ENCODE results near the gene C11orf98.
"Not testable (repeated sequence)": the region's sequence is repeated elsewhere in the genome, so short reads cannot be mapped to it uniquely, and the experiment has no call there.

The C11orf98 gene

DNA sequence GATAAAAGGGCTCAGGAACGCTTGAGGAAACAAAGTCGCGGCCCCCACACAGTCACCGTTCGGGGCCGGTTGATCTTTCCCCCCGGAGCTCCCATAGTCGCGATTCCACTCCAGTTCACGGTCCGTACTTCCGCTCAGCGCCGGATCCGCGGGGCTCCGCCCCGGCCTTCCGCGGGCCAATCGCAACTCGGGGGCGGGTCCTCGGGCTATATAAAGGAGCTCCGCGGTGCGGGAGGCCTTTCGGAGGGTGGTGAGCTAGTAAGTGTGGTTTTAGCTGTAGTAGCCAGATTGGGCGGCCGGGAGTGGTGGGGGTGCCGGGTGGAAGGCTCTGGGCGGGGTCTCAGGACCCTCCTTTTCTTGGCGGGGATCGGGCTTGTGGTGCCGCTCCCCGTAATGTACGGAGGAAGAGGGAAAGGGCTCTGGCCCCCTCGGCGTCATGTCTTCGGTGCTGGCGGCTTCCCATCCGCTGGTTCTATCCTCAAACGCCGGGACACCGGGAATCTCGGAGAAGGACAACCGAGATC is at the start of gene C11orf98, which contains the start of gene CSKMT:
Gene C11orf98 (minus strand): TSS at position 136 of the 524 bp plus-strand sequence. CDS start 41 bp downstream, at position 95.
Gene CSKMT (plus strand): TSS at position 238 of the 524 bp plus-strand sequence. CDS start 568 bp downstream, outside the sequence.
- DNase-seq: peak; percentile 92

- no peak for DNase-seq
These were observed 48.3 kb upstream of the C11orf98 start for GRCh38 chr11:62713343-62713742.

DNA sequence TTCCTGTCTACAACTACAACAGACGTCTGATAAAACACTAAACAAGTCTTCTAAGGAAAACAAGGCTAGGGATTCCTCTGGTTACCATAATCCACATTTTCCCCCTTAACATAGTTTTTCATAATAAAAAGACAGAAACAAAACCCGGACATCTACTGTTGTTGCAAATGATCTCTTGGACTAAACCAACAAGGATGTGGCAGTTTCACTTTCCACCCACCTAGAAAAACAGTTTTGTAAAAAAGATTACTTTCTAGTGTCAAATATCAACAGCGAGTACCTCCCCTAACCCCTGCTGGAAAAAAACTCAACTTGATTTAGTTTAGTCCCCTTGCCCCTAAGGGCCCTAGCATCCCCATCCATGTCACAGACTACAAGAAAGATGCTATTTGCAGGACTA is 47.9 kb upstream of the C11orf98 start:
- no peak for DNase-seq

GRCh38 chr11:62712276-62712812 is 47.3 kb upstream of the C11orf98 start:
- DNase-seq: no peak

DNA sequence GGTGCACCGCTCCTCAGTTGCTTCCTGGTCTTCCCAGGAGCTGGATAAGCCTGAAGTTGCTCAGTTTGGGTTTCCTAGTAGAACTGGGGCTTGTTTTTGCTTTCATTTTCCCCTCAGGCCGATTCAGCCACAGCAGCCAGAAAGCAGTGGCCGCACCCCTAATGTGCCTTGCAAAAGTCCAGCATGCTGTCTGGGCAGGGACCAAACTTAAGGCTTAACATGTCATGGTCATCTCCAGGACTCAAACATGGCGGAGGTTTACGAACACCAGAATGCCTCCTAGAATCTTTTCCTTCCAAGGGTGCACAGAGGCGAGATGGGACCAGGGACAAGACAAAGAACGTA is 45.0 kb upstream of the C11orf98 start:
- DNase-seq: no peak

DNA sequence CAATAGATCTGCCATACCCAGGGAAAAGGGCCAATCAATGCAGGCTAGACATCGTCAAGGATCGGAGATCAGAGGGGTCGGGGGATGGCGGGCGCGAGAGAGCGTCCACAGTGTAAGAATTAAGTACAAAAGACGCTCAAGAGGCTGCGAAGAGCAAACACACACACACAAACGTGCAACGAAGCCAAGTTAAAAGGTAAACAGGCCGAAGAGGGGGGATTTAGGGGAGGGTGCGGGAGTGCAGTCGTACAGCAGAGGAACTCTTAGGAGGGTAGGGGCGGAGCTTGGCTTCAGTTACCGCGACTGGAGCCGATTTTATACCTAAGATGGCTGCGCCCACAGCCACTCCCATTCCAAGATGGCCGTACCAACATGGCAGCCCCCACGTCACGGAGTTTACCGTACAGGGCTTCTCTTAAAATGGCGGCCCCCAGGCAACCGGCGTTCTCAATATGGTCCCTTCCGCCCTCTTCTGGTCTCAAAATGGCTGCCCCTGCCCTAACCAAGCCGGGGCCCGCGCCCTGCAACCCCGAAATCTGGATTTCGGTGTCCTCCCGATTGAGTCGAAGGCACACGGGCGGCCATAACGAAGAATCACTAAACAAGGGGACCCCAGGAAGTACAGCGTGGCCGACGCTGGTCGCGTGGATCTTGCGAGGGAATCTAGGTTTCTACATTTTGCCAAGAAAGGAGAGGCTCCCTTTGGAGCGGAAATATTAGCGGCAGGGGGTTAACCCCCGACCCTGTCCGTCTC is 44.4 kb upstream of the C11orf98 start:
- DNase-seq: peak; percentile 99

GRCh38 chr11:62708793-62709192 is 43.8 kb upstream of the C11orf98 start:
- no peak for DNase-seq

DNA sequence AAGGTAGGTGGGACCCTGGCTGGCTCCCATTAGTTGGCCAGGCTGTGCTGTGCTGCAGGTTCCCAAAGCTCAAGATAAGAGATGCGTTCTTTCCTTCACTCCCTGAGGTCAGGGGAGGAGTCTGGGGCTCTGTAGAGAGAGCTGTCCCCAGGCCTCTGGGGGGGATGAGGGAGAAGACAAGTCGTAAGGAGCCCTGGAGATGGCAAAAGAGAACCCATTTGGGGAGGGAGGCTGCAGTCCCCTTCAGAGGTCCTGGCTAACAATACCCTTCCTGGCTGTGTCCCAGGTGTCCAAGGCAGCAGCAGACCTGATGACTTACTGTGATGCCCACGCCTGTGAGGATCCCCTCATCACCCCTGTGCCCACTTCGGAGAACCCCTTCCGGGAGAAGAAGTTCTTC is 43.4 kb upstream of the C11orf98 start:
- no peak for DNase-seq

DNA sequence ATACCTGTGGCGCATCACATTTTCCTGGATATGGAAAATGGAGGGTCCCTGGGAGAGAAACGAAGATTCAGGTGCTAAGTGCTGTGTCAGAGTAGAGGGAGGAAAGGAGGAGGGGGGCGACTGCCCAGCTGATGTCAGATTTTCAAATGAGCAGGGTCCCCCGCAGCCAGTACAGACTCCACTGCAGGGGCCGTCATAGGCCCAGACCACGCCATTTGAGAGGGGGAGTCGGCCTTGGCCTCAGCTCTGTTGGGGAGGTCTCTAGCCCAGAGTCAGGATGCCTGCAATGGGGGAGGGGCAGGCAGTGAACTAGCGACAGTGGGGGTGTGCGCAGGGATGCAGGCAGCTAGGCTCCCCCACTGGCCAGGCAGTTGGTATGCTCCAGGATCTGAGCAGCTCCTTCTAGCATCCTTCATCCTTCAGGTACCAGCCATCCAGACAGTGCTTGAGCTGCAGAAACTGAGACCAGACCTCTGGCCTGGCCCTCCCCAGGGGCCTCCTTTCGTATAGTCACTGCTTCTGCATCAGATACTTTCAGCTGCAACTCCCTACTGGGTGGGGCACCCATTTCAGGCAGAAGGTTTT is 42.4 kb upstream of the C11orf98 start, which contains the start of the genes BSCL2 and GNG3:
Gene BSCL2 (minus strand): TSS at position 148 of the 585 bp plus-strand sequence. CDS start 229 bp downstream, outside the sequence.
Gene GNG3 (plus strand): TSS at position 400 of the 585 bp plus-strand sequence. CDS start 620 bp downstream, outside the sequence.
- no peak for DNase-seq

GRCh38 chr11:62706850-62707247 is 41.8 kb upstream of the C11orf98 start:
- DNase-seq: no peak

DNA sequence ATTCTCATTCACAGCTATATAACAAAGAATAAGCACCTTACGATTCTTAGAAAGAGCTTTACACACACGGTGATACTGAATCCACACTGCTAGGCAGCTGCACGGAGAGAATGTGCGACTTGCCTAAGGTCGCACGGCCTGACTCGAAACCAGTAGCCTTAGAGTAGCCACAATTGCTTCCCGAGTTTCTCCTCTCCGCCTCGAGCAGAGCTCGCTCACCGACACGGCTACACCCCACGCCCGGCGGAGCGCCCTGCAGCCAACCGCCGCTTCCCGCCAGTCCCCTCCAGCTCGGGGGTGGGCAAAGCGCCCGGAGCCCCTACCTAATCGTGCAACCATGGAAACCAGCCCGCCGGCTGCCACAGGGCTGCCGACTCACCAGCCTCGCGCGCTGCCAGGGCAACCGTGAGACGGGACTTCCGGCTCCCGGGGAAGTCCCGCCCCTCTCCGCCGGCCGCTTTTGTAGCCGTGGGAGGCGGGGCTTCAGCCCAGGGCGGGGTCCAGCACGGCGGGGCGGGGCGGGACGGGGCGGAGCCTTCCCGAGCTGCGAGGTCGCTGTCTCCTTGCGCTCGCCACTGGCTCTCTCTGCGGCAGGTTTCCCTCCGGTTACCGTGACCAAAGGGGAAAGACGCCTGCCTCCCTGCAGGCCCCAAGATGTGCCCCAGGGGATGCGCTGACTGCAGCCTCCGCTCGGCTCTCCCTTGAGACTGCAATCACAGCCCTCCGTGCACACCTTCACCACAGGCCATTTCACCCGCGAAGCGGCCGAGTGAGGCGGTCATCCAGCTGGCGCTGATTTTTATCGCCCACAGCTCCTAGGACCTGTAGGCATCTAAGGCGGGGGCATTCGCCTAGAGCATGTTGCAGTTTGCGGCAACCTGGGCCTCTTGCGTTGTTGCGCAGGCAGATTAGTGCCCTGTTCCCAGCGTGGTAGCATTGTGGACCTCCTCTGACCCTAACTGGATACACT is 41.2 kb upstream of the C11orf98 start:
- DNase-seq: peak; percentile 97

- peak; percentile 51 for DNase-seq
These were observed 40.4 kb upstream of the C11orf98 start for GRCh38 chr11:62705413-62705812.

GRCh38 chr11:62703921-62704320 is 38.9 kb upstream of the C11orf98 start:
- not testable (repeated sequence) for DNase-seq

- DNase-seq: no peak
These were observed 37.2 kb upstream of the C11orf98 start for GRCh38 chr11:62702246-62702645.

DNA sequence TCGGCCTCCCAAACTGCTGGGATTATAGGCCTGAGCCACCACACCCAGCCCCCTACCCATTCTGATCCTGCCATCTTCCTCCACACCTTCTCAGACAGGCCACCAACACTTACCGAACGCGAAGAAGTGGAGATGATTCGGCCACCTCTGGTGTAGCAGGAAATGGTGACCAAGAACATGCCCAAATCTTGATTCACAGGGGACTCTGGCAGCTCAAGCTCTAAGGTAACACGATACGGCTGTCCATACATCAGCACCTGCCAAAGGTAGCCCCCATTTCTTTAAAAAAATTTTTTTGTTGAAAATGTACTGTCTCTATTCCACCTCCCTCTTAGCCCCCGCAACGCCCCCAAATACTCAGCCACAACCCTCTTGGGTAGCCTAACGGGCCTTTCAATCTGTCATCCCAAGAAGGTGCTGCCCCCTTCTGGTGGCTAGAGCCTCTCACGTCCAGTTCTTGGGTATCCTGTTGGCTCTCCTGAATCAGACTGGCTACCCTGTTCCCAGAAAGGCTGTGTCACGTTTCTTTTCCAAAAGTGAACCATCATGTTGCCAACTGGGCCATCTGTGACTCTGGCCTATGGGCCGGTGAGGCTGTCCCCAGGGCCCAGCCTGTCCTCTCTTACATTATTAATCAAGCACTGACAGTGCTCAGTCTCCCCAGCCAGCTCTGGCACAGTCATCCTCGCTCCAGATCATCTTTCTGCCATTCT is 29.6 kb upstream of the C11orf98 start:
- peak; percentile 28 for DNase-seq

GRCh38 chr11:62693624-62694023 is 28.6 kb upstream of the C11orf98 start:
- DNase-seq: not testable (repeated sequence)

GRCh38 chr11:62689421-62690183 is 24.6 kb upstream of the C11orf98 start, which contains the start of gene LRRN4CL:
TSS of gene LRRN4CL (minus strand) at chr11:62689530. CDS start at chr11:62688508, 1,022 bp downstream.
- DNase-seq: peak; percentile 45

- DNase-seq: no peak
These were observed 23.5 kb upstream of the C11orf98 start for GRCh38 chr11:62688491-62688890.

DNA sequence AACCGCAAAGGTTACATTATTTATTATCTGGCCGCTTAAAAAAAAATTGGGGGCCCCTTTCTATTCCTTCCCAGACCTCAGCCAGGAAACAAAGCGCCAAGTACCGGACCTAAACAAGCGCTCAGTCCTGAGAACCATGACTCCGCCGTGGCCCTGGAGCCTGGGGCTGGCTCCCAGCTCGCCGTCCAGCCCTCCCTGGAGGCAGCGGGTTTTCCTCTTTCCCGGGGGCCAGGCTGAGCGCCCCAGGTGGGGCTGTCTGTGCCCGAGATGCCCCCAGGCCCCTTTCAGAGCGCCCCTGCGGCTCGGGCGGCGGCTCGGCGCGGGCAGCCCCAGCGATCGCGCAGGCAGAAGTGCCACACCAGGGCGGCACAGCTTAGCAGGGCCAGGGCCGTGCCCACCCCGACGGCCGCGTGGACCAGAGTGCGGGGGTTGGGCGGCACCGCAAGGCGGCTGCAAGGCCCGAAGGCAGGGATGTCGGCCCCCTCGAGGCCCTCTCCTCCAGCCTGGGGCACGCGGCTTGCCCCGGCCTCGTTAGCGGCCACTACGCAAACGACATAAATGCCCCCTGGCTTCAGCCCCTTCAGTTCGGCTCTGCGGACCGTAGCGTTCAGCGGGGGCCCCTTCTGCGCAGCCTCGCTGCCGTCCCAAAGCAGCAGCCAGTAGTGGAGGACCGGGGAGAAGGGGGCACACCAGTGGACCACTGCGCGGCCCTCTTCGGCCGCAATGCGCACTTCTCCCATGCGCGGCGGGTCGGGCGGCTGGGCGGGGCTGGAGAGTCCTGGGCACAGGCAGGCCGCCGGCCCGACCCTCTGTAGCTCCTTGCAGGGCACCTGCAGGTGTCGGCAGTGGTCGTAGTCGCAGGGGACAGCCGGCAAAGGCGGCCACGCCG is 22.7 kb upstream of the C11orf98 start:
- no peak for DNase-seq

GRCh38 chr11:62682518-62682917 is 17.5 kb upstream of the C11orf98 start:
- no peak for DNase-seq
